Thyroid gland (tissue), 4 donors: ENCODE measurements around the gene ALDH4A1.

Experiments used
- POLR2A ChIP-seq, 2 donors: fragments of 450-650 bp; IDR thresholded peaks; one replicate each; pipeline ENCODE4 v1.6.1; 2017; ENCODE audit warnings: antibody characterized with exemption in 2 of 2, mild to moderate bottlenecking in 2 of 2, moderate library complexity in 1 of 2
- TF ChIP-seq, protein P1 (sequence below), 6 experiments: fragments of 200-600 bp in 3 of 6; fragments of 450-650 bp in 3 of 6; sonication (generic) in 3 of 6; IDR thresholded peaks; one replicate each; pipeline ENCODE4 v1.5.1; 2016 to 2019; ENCODE audit warnings: antibody characterized with exemption in 6 of 6, mild to moderate bottlenecking in 2 of 6, inconsistent platforms in 1 of 6, moderate library complexity in 1 of 6

DNA sequence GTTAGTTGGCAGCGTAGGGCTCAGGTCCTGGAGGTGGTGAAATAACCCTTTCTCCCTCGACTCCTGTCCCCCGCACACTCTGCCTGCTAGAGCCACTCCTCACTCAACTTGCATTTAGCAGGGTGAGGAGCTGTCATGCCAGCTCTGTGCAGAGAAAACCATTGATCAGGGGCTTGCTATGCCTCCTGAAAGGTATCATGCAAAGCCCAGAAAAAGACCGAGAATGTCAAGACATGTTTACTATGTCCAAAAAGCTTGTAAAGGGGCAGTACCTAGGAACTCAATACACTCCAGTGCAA, 18.0 kb downstream of the ALDH4A1 start:
- TF ChIP-seq, protein P1, sequence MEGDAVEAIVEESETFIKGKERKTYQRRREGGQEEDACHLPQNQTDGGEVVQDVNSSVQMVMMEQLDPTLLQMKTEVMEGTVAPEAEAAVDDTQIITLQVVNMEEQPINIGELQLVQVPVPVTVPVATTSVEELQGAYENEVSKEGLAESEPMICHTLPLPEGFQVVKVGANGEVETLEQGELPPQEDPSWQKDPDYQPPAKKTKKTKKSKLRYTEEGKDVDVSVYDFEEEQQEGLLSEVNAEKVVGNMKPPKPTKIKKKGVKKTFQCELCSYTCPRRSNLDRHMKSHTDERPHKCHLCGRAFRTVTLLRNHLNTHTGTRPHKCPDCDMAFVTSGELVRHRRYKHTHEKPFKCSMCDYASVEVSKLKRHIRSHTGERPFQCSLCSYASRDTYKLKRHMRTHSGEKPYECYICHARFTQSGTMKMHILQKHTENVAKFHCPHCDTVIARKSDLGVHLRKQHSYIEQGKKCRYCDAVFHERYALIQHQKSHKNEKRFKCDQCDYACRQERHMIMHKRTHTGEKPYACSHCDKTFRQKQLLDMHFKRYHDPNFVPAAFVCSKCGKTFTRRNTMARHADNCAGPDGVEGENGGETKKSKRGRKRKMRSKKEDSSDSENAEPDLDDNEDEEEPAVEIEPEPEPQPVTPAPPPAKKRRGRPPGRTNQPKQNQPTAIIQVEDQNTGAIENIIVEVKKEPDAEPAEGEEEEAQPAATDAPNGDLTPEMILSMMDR (IDR thresholded peaks at IDR 0.05): no peak
- TF ChIP-seq POLR2A (IDR thresholded peaks at IDR 0.05): no peak
